ENCODE data around the gene NTNG1. TPM values are rescaled to one million over a fixed set of nuclear protein-coding genes. Genes with fewer than 3 reads are reported as not detected.
"Not testable (repeated sequence)": the region's sequence is repeated elsewhere in the genome, so short reads cannot be mapped to it uniquely, and the experiment has no call there.

NTNG1 gene
- total RNA-seq: 1 to 10 TPM in 1 of 2 donors, under 1 TPM in 1; 0.26 to 4.9 TPM

DNA sequence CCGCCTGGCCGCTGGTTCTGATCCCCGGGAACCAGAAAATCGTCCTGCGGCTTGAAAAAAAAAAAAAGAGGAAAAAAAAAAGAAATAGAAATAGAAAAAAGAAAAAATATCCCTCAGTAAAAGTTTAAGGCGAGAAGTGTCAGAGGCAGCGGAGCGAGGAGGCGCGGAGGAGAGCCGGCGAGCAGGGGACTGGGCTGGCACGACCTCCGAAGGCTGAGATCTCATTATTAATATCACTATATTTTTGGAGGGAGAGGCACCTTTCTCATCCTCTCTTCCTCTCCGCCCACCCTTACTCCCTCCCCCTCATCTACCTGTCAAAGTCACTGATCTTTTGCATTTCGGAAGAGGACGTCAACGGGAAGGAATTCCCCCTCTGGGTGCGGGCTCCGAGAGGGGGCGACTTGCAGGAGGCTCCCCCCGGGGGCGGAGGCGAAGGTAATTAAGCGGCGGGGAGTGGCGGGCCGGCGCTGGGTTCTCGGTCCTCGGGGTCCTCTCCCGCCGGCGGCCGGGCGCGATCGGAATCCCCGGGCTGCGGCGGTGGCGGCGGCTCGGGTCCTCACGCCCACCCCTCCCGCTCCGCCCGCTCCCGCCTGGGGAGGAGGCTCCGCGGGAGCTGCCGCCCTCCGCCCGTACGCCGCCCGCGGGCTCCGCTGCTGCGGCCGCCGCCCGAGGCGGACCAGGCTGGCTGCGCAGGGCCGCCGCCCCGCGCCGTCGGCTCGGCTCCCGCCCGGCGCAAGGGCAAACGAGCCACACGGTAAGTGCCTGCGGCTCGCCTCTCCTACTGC is at the start of gene NTNG1:
NTNG1 (plus strand) TSS at position 337 of the 788 bp plus-strand sequence.
- TF ChIP-seq, protein P1, sequence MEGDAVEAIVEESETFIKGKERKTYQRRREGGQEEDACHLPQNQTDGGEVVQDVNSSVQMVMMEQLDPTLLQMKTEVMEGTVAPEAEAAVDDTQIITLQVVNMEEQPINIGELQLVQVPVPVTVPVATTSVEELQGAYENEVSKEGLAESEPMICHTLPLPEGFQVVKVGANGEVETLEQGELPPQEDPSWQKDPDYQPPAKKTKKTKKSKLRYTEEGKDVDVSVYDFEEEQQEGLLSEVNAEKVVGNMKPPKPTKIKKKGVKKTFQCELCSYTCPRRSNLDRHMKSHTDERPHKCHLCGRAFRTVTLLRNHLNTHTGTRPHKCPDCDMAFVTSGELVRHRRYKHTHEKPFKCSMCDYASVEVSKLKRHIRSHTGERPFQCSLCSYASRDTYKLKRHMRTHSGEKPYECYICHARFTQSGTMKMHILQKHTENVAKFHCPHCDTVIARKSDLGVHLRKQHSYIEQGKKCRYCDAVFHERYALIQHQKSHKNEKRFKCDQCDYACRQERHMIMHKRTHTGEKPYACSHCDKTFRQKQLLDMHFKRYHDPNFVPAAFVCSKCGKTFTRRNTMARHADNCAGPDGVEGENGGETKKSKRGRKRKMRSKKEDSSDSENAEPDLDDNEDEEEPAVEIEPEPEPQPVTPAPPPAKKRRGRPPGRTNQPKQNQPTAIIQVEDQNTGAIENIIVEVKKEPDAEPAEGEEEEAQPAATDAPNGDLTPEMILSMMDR (IDR thresholded peaks at IDR 0.05): no peak
- no peak for TF ChIP-seq POLR2A (IDR thresholded peaks at IDR 0.05)
- ATAC-seq (peak; percentile 30), DNase-seq (peak in 2 of 4 donors; percentile 10)
- Histone ChIP-seq H3K4me1 (peaks cover 22% of the 10 kb centered on the region), H3K36me3 (replicated peaks in 1 of 2; ENCODE audit: insufficient read depth in 1 of 2, low read depth in 2 of 2) (no peaks in the 10 kb centered on the region), H3K9me3 (no peaks in the 10 kb centered on the region), H3K27me3 (peaks cover 0 to 15% of the 10 kb centered on the region in 2 donors), H3K27ac (no peak within 1 kb of the TSS), H3K4me3 (peak within 1 kb of the TSS; percentile 6 to 41)
- intact Hi-C loops (cut with DNase I): no loop called here
- 0 to 2% methylated on average over 24 to 47 of the region's 79 CpGs for WGBS, 2 donors

DNA sequence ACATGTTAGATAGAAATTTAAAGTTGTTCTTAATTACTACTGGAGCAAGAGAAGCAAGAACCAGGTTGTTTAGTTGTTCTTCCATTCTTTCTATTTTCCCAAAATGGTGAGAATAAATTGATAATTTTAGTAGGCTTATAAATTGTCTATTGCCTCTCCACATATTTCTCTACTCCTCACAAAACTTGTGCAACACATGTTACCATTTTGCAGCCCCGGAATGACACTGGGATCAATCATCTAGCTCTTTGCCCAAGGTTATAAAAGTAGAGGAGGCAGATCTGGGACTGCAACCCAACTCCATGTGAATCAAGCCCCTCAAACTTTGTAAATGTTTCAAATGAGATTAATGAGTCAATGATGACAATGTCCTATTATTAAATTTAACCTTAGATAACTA is 49.4 kb upstream of the NTNG1 start:
- TF ChIP-seq POLR2A (IDR thresholded peaks at IDR 0.05): no peak
- TF ChIP-seq, protein P1 (IDR thresholded peaks at IDR 0.05): no peak
- intact Hi-C loops (cut with DNase I): no loop called here
- H3K9me3 ChIP-seq: no peaks in the 10 kb centered on the region
- H3K36me3 ChIP-seq (replicated peaks in 1 of 2; ENCODE audit: insufficient read depth in 1 of 2, low read depth in 2 of 2): no peaks in the 10 kb centered on the region
- WGBS, 2 donors: 72 to 88% methylated on average over 1 of the region's 1 CpG
- no peaks in the 10 kb centered on the region for H3K27me3 ChIP-seq
- H3K27ac ChIP-seq: no peak overlapping the region
- H3K4me3 ChIP-seq: no peak overlapping the region
- H3K4me1 ChIP-seq: no peaks in the 10 kb centered on the region
- no peak for DNase-seq
- no peak for ATAC-seq

DNA sequence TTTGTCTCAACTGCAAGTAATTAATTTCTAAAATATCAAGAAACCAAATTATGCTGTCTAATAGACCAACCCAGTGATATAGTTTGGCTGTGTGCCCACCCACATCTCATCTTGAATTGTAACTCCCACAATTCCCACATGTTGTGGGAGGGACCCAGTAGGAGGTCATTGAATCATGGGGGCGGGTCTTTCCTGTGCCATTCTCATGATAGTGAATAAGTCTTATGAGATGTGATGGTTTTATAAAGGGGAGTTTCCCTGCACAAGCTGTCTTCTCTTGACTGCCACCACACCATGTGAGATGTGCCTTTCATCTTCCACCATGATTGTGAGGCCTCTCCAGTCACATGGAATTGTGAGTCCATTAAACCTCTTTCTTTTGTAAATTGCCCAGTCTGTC is 47.4 kb upstream of the NTNG1 start:
- H3K27ac ChIP-seq; H3K36me3 ChIP-seq (replicated peaks in 1 of 2; ENCODE audit: insufficient read depth in 1 of 2, low read depth in 2 of 2); H3K27me3 ChIP-seq; intact Hi-C loops (cut with DNase I); ATAC-seq; DNase-seq; H3K9me3 ChIP-seq; H3K4me1 ChIP-seq; H3K4me3 ChIP-seq: not testable (repeated sequence)
- WGBS, 2 donors: 54 to 58% methylated on average over 1 of the region's 1 CpG

DNA sequence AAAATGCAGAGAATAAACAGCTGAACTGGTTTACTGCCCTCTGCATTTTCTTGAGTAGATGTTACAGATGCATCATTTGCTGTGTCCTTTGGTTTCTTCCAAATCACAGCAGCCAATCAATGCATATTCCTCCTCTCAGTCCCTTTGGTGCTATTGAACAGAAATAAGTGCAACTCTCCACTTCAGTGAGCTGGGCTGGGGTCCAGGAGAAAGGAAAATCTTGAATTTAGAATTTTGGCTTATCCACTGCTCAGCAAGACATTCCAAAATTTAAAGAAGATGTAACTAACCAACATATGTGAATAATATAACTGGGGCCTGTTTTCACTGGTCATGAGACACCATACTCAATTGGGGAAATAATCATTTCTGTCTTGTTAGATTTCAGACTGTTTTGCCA is 45.2 kb upstream of the NTNG1 start:
- no peaks in the 10 kb centered on the region for H3K4me1 ChIP-seq
- no peaks in the 10 kb centered on the region for H3K36me3 ChIP-seq (replicated peaks in 1 of 2; ENCODE audit: insufficient read depth in 1 of 2, low read depth in 2 of 2)
- TF ChIP-seq POLR2A (IDR thresholded peaks at IDR 0.05): no peak
- TF ChIP-seq, protein P1 (IDR thresholded peaks at IDR 0.05): no peak
- H3K9me3 ChIP-seq: no peaks in the 10 kb centered on the region
- DNase-seq (no peak), ATAC-seq (no peak)
- no peaks in the 10 kb centered on the region for H3K27me3 ChIP-seq
- no peak overlapping the region for H3K4me3 ChIP-seq
- no peak overlapping the region for H3K27ac ChIP-seq
- intact Hi-C loops (cut with DNase I): no loop called here

DNA sequence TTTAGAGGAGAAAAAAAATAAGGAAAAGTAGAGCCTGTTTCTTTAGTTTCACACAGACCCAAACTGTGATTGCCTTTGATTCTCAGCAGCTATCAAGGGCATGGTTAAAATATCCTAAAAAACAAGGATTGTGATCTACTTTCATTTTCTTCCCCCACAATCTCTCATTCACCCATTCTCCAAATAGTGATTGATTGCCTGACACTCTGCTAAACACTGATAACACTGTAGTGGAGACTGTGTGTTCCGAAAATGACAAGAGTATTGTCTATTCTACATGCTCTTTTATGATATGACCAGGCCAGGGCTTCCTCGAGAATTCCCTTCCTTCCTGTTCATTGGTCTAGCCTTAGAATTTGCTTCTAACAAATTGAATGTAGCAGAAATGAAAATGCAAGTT is 44.1 kb upstream of the NTNG1 start:
- no peaks in the 10 kb centered on the region for H3K36me3 ChIP-seq (replicated peaks in 1 of 2; ENCODE audit: insufficient read depth in 1 of 2, low read depth in 2 of 2)
- H3K27me3 ChIP-seq: no peaks in the 10 kb centered on the region
- DNase-seq (no peak), ATAC-seq (no peak)
- intact Hi-C loops (cut with DNase I): no loop called here
- no peak overlapping the region for H3K27ac ChIP-seq
- 21 to 25% methylated on average over 2 of the region's 2 CpGs for WGBS, 2 donors
- H3K4me1 ChIP-seq: no peaks in the 10 kb centered on the region
- no peak overlapping the region for H3K4me3 ChIP-seq
- no peaks in the 10 kb centered on the region for H3K9me3 ChIP-seq
- TF ChIP-seq, protein P1 (IDR thresholded peaks at IDR 0.05): no peak
- no peak for TF ChIP-seq POLR2A (IDR thresholded peaks at IDR 0.05)
